Right cardiac atrium (tissue), 5 donors: ENCODE measurements around the gene PYDC2. TPM values are rescaled to one million over a fixed set of nuclear protein-coding genes. Genes with fewer than 3 reads are reported as not detected.

Source experiments
- ATAC-seq, 2 donors: fragments of 200-7000 bp; cut with Tn5 transposase; one replicate each; pipeline versions ENCODE4 v1.8.0 to v1.9.1; 2020; ENCODE audit warnings: moderate library complexity in 2 of 2, mild to moderate bottlenecking in 1 of 2
- DNase-seq, 3 donors: peaks; one replicate each; pipeline ENCODE4 v3.0.0-alpha.2; 2020
- H3K27ac ChIP-seq: one replicate; pipeline ENCODE4 v1.5.1; 2013; ENCODE audit warnings: mild to moderate bottlenecking, low read length, control low read depth, moderate library complexity
- H3K27me3 ChIP-seq: one replicate; pipeline ENCODE4 v1.6.1; 2013; ENCODE audit not compliant: control insufficient read depth, insufficient read depth
- H3K4me1 ChIP-seq: one replicate; pipeline ENCODE4 v1.6.1; 2013; ENCODE audit warnings: low read length; ENCODE audit not compliant: control insufficient read depth, insufficient read depth
- H3K4me3 ChIP-seq: one replicate; pipeline ENCODE4 v1.5.1; 2013; ENCODE audit warnings: low read length, control low read depth
- H3K9me3 ChIP-seq: one replicate; pipeline ENCODE4 v1.6.1; 2013; ENCODE audit warnings: low read length; ENCODE audit not compliant: control insufficient read depth
- WGBS: extraction: QIAGEN DNeasy Blood & Tissue Kit; methylation state at CpG from one replicate; pipeline ENCODE4 v1.1.7; 2013; 5-methylcytosine and 5-hydroxymethylcytosine counted together
- intact Hi-C, 4 donors: fragments of 100-400 bp; cut with DNase I; formaldehyde crosslinking; loops; one replicate each; pipeline versions ENCODE4 v1.11.0 to v1.14.0; 2022 to 2023
- polyA plus RNA-seq: library from polyadenylated mRNA; stranded (reverse); fragments of 200-250 nt; gene quantifications from one replicate; pipeline ENCODE4 v1.2.3, GENCODE V29; 2013
- total RNA-seq, 4 donors: library from RNA; stranded (reverse); fragmentation: NEBNext Ultra II Directional; extraction: Animal tissue kit (Norgen Biotek cat#: 25700); gene quantifications; one replicate each; pipeline ENCODE4 v1.2.1, GENCODE V29; 2021
- donor health status: healthy with polysubstance abuse.
- donor health status: DM: no; HTN: yes; CAD: no.
- donor health status: DM: no; HTN: no; CAD: no.
- donor health status: DM: no; HTN: yes; CAD: no; lungs with severe emphysema.
- donor health status: DM: yes; HTN: yes; CAD: no.

PYDC2 gene
- total and polyA plus RNA-seq, 5 donors = not detected

DNA sequence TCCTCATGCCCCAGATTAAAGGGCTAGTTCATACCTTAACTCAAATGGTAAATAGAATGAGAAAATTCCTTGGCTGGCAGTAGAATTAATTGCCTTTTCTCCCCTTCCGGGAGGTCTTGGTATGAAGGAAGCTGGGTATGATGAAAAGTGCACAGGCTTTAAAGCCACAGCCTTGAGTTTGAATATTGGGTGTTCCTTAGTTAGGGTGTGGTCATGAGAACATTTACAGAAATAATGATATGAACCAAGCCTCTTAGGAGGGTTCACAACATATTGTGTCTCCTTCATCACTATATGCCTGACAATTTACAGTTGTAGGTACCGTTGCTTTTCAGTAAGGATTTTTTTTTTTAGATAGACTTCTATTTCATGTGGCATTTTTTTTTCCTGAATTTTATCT is 48.1 kb downstream of the PYDC2 start:
- no peak for DNase-seq
- WGBS = 93% methylated on average over 2 of the region's 2 CpGs

More for the DNA sequence above, 48.1 kb downstream of the PYDC2 start:
- Histone ChIP-seq H3K27ac (no peak overlapping the region), H3K4me3 (no peak overlapping the region), H3K27me3 (no peaks in the 10 kb centered on the region), H3K9me3 (no peaks in the 10 kb centered on the region), H3K4me1 (no peaks in the 10 kb centered on the region)
- no peak for ATAC-seq
- intact Hi-C loops = no loop called here

Other genes starting within 250 kb of the PYDC2 start
- 10 to 100 TPM; 47.6 to 67.5 (median 51.3) TPM for gene CCDC50, start 131.8 kb upstream of the PYDC2 start, total RNA-seq
- gene CCDC50, start 131.8 kb upstream of the PYDC2 start, polyA plus RNA-seq = 22.5 TPM
- 1 to 10 TPM in 1 of 4 donors, under 1 TPM in 3; 0.39 to 1.2 (median 0.43) TPM for gene UTS2B, start 130.6 kb upstream of the PYDC2 start, total RNA-seq
- gene UTS2B, start 130.6 kb upstream of the PYDC2 start, polyA plus RNA-seq = 0.16 TPM